Thoracic aorta (tissue), 2 donors: ENCODE data around the gene USP34. TPM values are rescaled to one million over a fixed set of nuclear protein-coding genes. Genes with fewer than 3 reads are reported as not detected.

ENCODE experiments used
- ATAC-seq: fragments of 150-250 bp; one replicate; pipeline ENCODE4 v1.8.0; 2017; ENCODE audit warnings: low read depth; ENCODE audit not compliant: insufficient number of reproducible peaks, low FRiP score
- DNase-seq: peaks from one replicate; pipeline ENCODE4 v3.0.0-alpha.2; 2020; ENCODE audit warnings: low spot score
- H3K27ac ChIP-seq, 2 donors: fragments of 200-600 bp; sonication (generic); 1 replicate in 1 of 2; 2 replicates in 1 of 2; pipeline ENCODE4 v1.5.1; 2016; ENCODE audit warnings: mild to moderate bottlenecking in 2 of 2, moderate library complexity in 2 of 2
- H3K27me3 ChIP-seq: fragments of 200-600 bp; sonication (generic); replicated peaks from 2 replicates; pipeline ENCODE4 v1.6.0; 2016; ENCODE audit warnings: mild to moderate bottlenecking; ENCODE audit not compliant: insufficient read depth
- H3K36me3 ChIP-seq: fragments of 200-600 bp; sonication (generic); one replicate; pipeline ENCODE4 v1.5.1; 2016
- H3K4me1 ChIP-seq, 2 donors: fragments of 200-600 bp; sonication (generic); 1 replicate in 1 of 2; 2 replicates in 1 of 2; pipeline versions ENCODE4 v1.5.1 to v1.6.0; 2016; ENCODE audit warnings: low read depth in 2 of 2, mild to moderate bottlenecking in 1 of 2; ENCODE audit not compliant: control insufficient read depth in 1 of 2
- H3K4me3 ChIP-seq: fragments of 200-600 bp; sonication (generic); 2 replicates; pipeline ENCODE4 v1.5.1; 2016; ENCODE audit warnings: mild to moderate bottlenecking
- H3K9me3 ChIP-seq: fragments of 200-600 bp; sonication (generic); 2 replicates; pipeline ENCODE4 v1.5.1; 2016
- CTCF ChIP-seq: fragments of 200-600 bp; sonication (generic); IDR thresholded peaks from one replicate; pipeline ENCODE4 v1.5.1; 2019; ENCODE audit warnings: antibody characterized with exemption
- total RNA-seq, 2 donors: library from RNA; depleted of rRNA; stranded (reverse); fragments of >200 nt; gene quantifications; one replicate each; pipeline versions ENCODE4 v1.1.0 to v1.2.3, GENCODE V29; 2016

The USP34 gene
- total RNA-seq, 2 donors from 2014 or later = 88.0 to 191 TPM

GRCh38 chr2:61288070-61288841 lies 182.6 kb downstream of the USP34 start:
- Histone ChIP-seq H3K4me3 (no peak overlapping the region), H3K36me3 (peaks cover 5% of the 10 kb centered on the region), H3K4me1 (no peaks in the 10 kb centered on the region), H3K27ac (no peak overlapping the region), H3K27me3 (no peaks in the 10 kb centered on the region), H3K9me3 (no peaks in the 10 kb centered on the region)
- ATAC-seq (no peak), DNase-seq (no peak)
- no peak for TF ChIP-seq CTCF

GRCh38 chr2:61287254-61287653 lies 183.6 kb downstream of the USP34 start:
- Histone ChIP-seq H3K27me3 (no peaks in the 10 kb centered on the region), H3K4me1 (no peaks in the 10 kb centered on the region), H3K4me3 (no peak overlapping the region), H3K36me3 (peaks cover 9% of the 10 kb centered on the region), H3K9me3 (no peaks in the 10 kb centered on the region), H3K27ac (no peak overlapping the region)
- TF ChIP-seq CTCF = no peak
- no peak for ATAC-seq
- DNase-seq = no peak

GRCh38 chr2:61283443-61284160 lies 187.3 kb downstream of the USP34 start:
- Histone ChIP-seq H3K4me3 (no peak overlapping the region), H3K27me3 (no peaks in the 10 kb centered on the region), H3K36me3 (peaks cover 9% of the 10 kb centered on the region), H3K27ac (no peak overlapping the region), H3K4me1 (no peaks in the 10 kb centered on the region), H3K9me3 (no peaks in the 10 kb centered on the region)
- TF ChIP-seq CTCF = no peak
- DNase-seq (no peak), ATAC-seq (no peak)

- H3K9me3 ChIP-seq = no peaks in the 10 kb centered on the region
- DNase-seq (no peak), ATAC-seq (no peak)
- no peak overlapping the region for H3K4me3 ChIP-seq
- no peak for TF ChIP-seq CTCF
- no peak overlapping the region for H3K27ac ChIP-seq
- H3K36me3 ChIP-seq = peaks cover 3% of the 10 kb centered on the region
- no peaks in the 10 kb centered on the region for H3K27me3 ChIP-seq
- no peaks in the 10 kb centered on the region for H3K4me1 ChIP-seq
Measured at GRCh38 chr2:61282104-61282590, 188.7 kb downstream of the USP34 start.

- Histone ChIP-seq H3K36me3 (peaks cover 3% of the 10 kb centered on the region), H3K4me3 (no peak overlapping the region), H3K4me1 (no peaks in the 10 kb centered on the region), H3K27ac (no peak overlapping the region), H3K9me3 (no peaks in the 10 kb centered on the region), H3K27me3 (no peaks in the 10 kb centered on the region)
- DNase-seq (no peak), ATAC-seq (no peak)
- TF ChIP-seq CTCF = no peak
Measured at GRCh38 chr2:61281321-61281720, 189.6 kb downstream of the USP34 start.
